DOHH2 (cell line): ENCODE measurements around the gene YWHAQ.

ENCODE experiments used
- EZH2phosphoT487 ChIP-seq: fragments of 200-600 bp; sonication (generic); IDR thresholded peaks from 2 replicates; pipeline ENCODE4 v1.6.1; 2017; ENCODE audit warnings: borderline replicate concordance, mild to moderate bottlenecking, antibody characterized with exemption, low read length, moderate library complexity, mixed read lengths
- TF ChIP-seq, protein P1 (sequence below): fragments of 200-600 bp; sonication (generic); IDR thresholded peaks from one replicate; pipeline ENCODE4 v1.5.1; 2014; ENCODE audit warnings: antibody characterized with exemption, mild to moderate bottlenecking, low read depth, low read length; ENCODE audit not compliant: poor library complexity, severe bottlenecking

DNA sequence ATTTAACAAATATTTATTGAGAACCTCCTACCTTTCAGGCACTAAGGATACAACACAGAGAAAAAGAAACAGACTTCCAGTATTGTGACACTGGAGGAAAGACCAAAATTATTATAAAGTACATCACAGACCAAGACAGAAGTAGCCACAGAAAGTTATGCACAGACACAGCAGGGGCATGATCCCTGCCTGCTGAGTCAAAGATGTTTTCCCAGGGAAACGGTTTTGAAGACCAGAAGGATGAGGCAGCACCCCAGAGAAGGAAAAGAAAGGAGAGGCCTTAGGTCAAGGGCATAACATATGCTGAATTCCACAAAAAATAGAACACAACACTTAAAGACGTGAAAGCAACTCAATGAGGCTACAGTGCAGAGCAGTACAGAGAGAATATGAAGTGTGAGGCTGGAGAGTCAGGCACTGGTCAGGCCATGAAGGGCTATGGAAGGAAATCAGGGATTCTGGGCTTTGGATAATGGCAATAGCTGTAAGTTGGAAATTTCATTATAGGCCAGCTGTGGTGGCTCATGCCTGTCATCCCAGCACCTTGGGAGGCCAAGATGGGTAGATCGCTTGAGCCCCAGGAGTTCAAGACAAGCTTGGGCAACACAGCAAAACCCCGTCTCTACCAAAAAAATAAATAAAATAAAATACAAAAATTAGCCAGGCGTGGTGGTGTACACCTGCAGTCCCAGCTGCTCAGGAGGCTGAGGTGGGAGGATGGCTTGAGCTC lies 83.4 kb downstream of the YWHAQ start:
- TF ChIP-seq, protein P1, sequence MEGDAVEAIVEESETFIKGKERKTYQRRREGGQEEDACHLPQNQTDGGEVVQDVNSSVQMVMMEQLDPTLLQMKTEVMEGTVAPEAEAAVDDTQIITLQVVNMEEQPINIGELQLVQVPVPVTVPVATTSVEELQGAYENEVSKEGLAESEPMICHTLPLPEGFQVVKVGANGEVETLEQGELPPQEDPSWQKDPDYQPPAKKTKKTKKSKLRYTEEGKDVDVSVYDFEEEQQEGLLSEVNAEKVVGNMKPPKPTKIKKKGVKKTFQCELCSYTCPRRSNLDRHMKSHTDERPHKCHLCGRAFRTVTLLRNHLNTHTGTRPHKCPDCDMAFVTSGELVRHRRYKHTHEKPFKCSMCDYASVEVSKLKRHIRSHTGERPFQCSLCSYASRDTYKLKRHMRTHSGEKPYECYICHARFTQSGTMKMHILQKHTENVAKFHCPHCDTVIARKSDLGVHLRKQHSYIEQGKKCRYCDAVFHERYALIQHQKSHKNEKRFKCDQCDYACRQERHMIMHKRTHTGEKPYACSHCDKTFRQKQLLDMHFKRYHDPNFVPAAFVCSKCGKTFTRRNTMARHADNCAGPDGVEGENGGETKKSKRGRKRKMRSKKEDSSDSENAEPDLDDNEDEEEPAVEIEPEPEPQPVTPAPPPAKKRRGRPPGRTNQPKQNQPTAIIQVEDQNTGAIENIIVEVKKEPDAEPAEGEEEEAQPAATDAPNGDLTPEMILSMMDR = no peak
- TF ChIP-seq EZH2phosphoT487 = no peak
